Stimulated activated CD8-positive, alpha-beta memory T cell treated with anti-CD3 and anti-CD28 coated beads, Interleukin-15, amount 100 ng/mL, for 1 hour (primary cell): ENCODE measurements around the gene DAGLA.

Experiments
- DNase-seq: peaks from one replicate; pipeline ENCODE4 v3.0.0-alpha.2; 2020; ENCODE audit warnings: low read depth

Gene DAGLA

DNA sequence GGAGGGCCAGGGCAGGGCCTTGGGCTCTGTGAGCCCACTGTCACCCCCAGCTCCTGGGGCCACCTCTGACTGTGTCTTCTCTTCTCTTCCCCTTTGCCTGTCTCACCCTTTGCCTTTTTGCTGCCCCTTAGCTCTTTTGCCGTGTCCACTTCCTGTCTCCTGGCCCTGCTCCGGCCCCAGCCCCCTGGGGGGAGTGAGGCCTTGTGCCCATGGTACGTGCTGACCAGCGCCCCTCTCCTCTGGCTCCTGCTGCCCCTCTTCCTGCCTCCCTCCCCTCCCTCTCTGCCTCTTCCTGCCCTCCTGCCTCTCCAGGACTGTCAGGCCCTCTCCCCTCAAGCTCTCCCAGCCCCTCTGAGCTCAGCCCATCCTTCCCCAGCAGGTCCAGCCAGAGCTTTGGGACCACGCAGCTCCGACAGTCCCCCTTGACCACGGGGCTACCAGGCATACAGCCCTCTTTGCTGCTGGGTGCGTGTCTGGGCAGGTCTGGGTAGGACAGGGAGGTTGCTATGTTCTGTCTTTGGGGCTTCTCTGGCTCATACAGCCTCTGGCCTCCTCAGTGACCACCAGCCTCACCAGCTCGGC, 100.5 kb downstream of the DAGLA start:
- no peak for DNase-seq

DNA sequence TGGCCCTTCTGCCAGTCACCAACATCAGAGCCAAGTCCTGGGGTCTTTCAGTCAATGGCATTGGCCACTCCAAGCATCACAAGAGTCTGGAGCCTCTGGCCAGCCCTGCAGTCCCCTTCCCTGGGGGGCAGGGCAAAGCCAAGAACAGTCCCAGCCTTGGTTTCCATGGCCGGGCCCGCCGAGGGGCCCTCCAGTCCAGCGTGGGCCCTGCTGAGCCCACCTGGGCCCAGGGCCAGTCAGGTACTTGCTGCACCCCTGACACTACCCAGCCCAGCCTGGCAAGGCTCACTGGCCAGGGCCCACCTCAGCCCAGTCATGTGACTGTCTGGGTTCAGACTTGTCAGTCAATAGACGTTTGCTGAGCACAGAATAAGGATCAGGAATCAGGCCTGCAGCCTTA, 101.4 kb downstream of the DAGLA start:
- no peak for DNase-seq

GRCh38 chr11:61782299-61782698, 102.1 kb downstream of the DAGLA start:
- no peak for DNase-seq

DNA sequence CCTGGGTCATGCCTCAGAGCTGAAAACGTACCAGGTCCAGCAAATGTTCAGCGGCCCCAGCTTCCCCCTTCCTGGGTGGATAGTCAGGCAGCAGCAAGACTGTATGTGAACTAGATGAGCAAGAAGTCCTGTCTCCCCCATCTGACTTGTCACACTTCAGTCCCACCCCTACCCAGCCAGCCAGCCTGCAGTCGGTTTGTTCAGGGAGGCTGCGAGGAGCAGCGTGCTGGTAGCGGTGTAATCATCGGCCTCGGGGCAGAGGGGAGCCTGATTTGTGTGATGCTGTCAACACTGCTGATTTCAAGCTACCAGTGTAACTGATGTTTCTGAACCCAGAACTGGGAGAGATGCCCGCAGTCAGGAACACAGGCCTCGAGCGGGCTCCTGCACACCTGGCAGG, 102.7 kb downstream of the DAGLA start:
- no peak for DNase-seq

GRCh38 chr11:61783717-61784505, 103.7 kb downstream of the DAGLA start:
- no peak for DNase-seq

DNA sequence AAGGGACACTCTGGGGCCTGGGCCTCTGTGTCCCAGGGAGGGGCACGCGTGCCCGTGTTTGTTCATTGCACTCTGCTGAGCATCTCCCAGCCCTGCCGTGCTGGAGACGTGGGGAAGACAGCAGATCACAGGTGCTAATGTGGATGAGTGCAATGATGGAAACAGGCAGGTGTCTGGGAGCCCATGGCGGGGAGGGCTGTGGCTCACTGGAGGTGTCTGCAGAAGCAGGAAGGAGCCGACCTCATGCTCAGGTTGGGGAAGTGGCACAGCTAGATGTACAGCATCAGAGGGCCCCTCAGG, 104.3 kb downstream of the DAGLA start:
- no peak for DNase-seq

DNA sequence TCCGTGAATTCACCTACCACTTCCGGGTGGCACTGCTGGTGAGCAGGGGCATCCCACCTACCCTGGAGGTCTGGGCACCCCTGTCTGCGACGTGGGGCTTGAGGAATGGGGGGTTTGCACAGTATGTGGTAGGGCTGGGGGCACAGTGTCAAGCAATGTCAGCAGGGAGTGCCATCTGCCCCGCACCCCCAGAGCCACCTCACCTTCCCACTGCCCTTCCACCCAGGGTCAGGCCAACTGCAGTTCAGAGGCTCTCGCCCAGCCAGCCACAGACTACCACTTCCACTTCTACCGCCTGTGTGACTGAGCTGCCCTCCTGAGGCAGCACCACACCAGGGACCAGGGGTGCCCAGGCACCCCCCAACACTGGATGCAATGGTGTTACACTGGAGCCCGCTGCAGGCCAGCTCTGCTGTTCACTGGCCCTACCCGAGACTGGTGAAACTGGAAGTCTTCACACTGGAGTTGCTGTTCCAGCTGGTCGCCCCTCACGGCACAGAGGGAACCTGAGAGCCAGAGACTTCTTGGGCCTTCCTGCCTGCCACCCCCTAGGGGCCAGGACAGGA, 105.7 kb downstream of the DAGLA start:
- DNase-seq = no peak

DNA sequence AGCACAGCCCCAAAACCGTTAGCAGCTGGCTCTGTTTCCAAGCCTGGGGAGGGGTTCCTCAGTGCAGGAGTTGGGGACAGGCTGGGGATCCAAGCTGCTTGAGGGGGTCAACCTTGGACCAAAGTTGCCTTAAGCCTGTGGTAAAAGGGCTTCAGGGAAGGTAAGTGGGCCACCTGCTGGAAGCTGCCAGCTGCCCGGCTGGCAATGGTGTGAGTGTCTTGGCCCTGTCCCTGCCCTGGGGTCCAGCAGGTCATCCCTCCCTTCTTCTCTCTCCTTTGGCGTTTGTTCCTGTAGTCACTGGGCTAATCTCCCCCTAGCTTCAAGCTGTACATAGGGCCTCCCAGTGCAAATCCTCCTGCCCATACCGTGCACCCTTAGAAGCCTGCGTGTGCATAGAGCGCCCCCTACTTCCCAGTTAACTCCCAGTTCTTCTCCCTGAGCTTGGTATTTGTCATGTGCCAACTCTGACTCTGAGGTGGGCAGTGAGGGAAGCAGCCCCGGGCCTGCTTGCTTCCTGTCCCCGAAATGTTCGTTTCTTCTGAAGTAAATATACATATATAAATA, 107.8 kb downstream of the DAGLA start:
- no peak for DNase-seq

DNA sequence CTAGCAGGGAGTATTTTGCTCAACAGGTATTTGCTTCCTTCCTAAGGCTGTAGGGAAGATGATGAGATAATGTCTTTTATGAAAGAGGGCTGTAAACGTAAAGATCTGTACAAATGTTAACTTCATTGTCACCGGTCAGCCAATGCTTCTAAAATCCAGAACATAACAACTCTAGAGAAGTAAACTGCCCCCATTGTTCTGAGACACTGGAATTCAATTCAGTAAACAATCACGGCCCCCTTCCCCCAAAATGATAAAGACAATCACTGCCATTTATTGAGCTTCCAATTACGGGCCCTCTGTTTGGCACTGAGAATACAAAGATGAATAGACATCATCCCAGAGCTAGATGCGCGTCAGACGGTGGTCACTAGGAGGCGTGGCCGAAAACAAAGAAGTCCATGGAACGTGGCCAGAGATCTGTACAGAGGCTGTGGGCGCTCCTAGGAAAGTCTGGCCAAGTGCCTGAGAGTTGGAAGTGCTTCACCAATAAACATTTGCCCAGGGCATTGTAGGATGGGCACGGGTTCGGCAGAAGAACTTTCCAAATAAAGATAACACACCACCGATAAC, 111.6 kb downstream of the DAGLA start:
- no peak for DNase-seq

DNA sequence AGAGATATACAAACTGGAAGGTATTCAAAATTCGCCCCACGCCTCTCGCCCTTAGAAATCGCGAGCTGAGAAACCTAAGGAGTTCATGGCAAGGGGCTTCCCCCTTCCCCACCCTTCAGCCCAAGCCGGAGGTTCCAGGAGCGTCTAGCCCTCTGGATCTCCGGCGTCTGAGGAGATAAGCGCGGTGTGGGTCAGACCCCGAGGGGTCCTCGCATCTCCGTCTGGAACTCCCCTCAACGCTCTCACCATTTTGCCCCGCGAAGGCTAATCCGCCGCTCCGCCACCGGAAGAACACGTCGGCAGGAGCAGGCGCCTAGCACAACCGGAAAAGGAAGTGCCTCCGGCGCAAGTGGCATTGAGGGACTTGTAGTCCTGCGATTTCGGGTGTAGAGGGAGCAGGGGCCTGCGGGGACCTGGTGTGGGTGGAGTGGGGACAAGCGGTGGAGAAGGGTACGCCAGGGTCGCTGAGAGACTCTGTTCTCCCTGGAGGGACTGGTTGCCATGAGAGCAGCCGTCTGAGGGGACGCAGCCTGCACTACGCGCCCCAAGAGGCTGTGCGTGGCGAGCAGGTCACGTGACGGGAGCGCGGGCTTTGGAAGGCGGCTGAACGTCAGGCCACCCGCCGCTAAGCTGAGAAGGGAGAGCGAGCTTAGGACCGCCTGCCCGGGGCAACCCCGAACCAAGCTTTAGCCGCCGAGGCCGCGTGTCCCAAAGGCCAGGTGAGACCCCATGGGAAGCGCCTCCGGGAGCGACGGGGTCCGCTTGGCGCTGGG, 112.3 kb downstream of the DAGLA start, which contains the start of the genes FEN1 and TMEM258:
FEN1 (plus strand) TSS at position 602 of the 773 bp plus-strand sequence. CDS start 2,451 bp downstream, outside the sequence.
TMEM258 (minus strand) TSS at position 290 of the 773 bp plus-strand sequence; CDS start at position 249, 41 bp downstream.
- DNase-seq = peak; percentile 74

DNA sequence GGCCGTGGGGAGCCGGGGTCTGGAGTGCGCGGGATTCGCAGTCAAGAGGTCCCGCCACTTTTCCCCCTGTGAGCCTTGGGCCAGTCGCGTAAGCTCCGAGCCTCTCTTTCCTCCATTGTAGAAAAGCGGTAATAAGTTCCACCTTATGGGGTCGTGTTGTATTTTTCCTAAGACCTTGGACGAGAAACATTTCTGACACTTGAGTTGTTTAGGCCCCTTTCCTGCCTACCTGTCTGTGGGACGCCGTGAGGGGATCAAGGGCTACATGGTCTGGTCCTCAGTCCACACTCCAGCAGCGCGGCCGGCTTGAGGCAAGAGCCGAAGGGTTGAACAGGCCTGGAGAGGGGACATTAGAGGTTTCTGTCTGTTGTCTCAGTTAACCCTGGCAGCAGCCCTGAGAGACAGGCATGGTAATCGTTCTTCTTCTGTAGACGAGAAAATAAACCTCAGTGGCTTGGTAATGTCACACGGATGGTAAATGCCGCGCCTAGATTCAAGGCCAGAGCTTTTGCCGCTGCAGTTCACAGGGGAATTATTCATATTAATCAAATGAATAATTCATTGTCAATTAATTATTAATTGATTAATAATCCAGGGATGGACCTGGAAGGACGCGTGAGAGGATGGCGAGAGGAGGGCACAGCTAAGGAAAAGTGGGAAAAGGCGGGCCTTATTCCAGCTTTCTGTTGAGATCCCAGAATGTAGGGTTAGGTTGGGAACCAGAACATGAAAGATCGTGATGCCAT, 113.1 kb downstream of the DAGLA start:
- DNase-seq = no peak

GRCh38 chr11:61793829-61794204, 113.6 kb downstream of the DAGLA start:
- DNase-seq = no peak

DNA sequence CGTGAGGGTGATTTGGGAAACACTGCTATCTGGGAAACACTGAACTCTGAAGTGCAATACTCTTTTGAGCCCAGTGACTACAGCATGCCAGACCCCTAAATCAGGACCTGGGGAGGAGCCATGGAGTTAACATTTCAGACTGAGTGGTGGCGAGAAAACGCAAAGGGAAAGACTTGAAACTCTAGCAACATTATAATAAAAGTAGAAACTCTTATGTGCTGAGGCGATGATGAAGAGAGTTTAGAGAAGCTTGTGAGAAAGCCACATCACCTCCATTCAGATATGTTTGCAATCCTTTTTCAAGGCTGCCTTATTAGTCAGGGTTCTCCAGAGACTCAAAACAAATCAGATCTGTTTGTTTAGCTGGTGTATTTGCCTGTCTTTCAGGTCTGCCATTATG, 114.4 kb downstream of the DAGLA start:
- no peak for DNase-seq

GRCh38 chr11:61795459-61795858, 115.3 kb downstream of the DAGLA start:
- no peak for DNase-seq

GRCh38 chr11:61795876-61796526, 115.8 kb downstream of the DAGLA start:
- no peak for DNase-seq
